ENCODE measurements around the gene SRC. TPM values are rescaled to one million over a fixed set of nuclear protein-coding genes. Genes with fewer than 3 reads are reported as not detected.

Gene SRC
- total RNA-seq, 2 donors from 2014 or later: 102 to 123 TPM

DNA sequence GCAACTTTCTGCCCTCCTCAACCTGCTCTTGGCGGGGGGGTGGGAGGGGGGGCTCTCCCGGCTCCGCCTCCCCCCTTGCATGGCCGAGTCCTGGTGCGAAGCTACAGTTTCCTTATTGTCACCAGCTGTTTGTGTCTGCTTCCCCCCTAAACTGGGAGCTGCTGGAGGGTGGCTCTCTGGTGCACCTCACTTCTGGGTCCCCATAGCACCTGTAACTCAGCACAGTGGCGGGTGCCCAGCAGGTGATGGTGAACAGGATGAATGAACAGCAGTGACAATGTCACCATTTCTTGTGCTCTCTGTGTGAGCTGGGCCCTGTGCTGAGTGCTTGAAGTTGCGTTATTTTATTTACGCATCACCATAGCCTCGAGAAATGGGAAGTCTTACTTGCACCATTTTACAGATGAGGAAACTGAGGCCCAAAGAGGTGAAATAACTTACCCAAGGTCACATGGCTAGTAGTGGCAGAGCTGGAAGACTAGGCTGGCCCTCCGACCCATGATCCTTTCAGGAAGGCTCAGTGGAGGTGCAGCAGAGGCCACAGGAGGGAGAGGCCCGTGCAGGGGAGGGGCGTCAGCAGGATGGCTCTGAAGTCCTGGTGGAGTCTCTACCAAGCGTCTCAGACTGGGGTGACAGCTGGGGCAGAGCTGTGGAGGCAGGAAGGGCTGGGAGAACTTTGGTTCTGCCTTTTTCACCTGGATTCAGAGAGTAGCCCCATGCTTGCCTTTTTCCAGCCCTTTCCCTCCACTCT lies 41.8 kb downstream of the SRC start:
- Histone ChIP-seq H3K9me3 (no peaks in the 10 kb centered on the region), H3K27me3 (no peaks in the 10 kb centered on the region), H3K27ac (no peak overlapping the region), H3K9ac (ENCODE audit: low read depth in 2 of 2, low read length in 2 of 2) (no peak overlapping the region), H3K4me3 (no peak overlapping the region), H3K4me1 (no peaks in the 10 kb centered on the region), H3K36me3 (no peaks in the 10 kb centered on the region)
- intact Hi-C loops (cut with DNase I): loop anchor here (5.0 kb wide), 1 partner anchor 145 kb away; no protein-coding TSS in a partner anchor
- DNase-seq: no peak
- TF ChIP-seq, protein P1, sequence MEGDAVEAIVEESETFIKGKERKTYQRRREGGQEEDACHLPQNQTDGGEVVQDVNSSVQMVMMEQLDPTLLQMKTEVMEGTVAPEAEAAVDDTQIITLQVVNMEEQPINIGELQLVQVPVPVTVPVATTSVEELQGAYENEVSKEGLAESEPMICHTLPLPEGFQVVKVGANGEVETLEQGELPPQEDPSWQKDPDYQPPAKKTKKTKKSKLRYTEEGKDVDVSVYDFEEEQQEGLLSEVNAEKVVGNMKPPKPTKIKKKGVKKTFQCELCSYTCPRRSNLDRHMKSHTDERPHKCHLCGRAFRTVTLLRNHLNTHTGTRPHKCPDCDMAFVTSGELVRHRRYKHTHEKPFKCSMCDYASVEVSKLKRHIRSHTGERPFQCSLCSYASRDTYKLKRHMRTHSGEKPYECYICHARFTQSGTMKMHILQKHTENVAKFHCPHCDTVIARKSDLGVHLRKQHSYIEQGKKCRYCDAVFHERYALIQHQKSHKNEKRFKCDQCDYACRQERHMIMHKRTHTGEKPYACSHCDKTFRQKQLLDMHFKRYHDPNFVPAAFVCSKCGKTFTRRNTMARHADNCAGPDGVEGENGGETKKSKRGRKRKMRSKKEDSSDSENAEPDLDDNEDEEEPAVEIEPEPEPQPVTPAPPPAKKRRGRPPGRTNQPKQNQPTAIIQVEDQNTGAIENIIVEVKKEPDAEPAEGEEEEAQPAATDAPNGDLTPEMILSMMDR (IDR thresholded peaks at IDR 0.05): no peak

DNA sequence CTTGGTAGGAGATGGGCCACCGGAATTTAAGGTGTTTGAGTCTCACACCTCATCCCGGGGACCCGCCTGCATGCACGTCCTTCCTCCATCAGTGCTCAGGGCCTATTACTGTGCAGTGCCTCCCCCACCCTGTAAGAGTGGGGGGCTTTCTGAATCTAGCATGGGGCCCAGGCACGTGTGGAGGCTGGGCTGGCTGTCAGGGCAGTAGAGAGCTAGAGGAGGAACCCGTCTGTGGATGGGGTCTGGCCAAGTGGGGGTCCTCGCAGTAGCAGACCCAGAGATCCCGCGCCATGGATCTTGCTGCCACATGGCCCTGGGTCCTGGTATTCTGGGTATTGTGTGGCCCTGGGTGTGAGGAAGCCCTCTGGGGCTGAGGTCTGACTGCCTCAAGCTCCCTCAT lies 42.9 kb downstream of the SRC start:
- H3K36me3 ChIP-seq: no peaks in the 10 kb centered on the region
- intact Hi-C loops (cut with DNase I): loop anchor here (5.0 kb wide), 1 partner anchor 143 kb away; no protein-coding TSS in a partner anchor
- no peaks in the 10 kb centered on the region for H3K4me1 ChIP-seq
- TF ChIP-seq, protein P1 (IDR thresholded peaks at IDR 0.05): no peak
- no peaks in the 10 kb centered on the region for H3K27me3 ChIP-seq
- H3K27ac ChIP-seq: no peak overlapping the region
- no peak overlapping the region for H3K9ac ChIP-seq (ENCODE audit: low read depth in 2 of 2, low read length in 2 of 2)
- H3K4me3 ChIP-seq: no peak overlapping the region
- DNase-seq: no peak
- H3K9me3 ChIP-seq: no peaks in the 10 kb centered on the region

DNA sequence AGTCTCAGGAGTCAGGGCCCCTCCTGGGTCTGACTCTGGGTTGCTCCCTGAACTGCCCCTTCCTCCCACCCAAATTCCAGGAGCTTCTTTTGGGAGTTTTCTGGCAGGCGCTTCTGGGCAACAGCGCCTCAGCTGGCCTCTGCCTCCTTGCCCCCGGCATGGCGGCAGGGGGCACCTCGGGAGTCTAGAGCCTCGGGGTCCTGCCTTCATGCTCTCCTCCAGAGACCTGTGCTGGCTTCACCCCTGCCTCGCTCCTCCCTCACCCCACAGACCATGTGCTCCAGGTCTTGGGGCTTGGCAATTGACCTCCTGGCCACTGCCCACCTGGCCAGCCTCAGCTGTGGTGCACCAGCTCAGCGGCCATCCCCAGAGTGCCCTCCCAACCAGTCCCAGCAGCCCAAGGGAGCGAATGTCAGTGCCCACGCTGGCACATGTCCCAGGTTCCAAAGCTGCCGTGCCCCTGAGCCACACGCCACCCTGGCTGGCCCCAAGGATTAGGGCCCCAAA lies 43.4 kb downstream of the SRC start:
- intact Hi-C loops (cut with DNase I): loop anchor here (5.0 kb wide), 1 partner anchor 143 kb away; no protein-coding TSS in a partner anchor
- H3K27ac ChIP-seq: no peak overlapping the region
- H3K4me3 ChIP-seq: no peak overlapping the region
- TF ChIP-seq, protein P1 (IDR thresholded peaks at IDR 0.05): no peak
- no peak overlapping the region for H3K9ac ChIP-seq (ENCODE audit: low read depth in 2 of 2, low read length in 2 of 2)
- no peaks in the 10 kb centered on the region for H3K27me3 ChIP-seq
- H3K9me3 ChIP-seq: no peaks in the 10 kb centered on the region
- H3K4me1 ChIP-seq: no peaks in the 10 kb centered on the region
- DNase-seq: no peak
- no peaks in the 10 kb centered on the region for H3K36me3 ChIP-seq

DNA sequence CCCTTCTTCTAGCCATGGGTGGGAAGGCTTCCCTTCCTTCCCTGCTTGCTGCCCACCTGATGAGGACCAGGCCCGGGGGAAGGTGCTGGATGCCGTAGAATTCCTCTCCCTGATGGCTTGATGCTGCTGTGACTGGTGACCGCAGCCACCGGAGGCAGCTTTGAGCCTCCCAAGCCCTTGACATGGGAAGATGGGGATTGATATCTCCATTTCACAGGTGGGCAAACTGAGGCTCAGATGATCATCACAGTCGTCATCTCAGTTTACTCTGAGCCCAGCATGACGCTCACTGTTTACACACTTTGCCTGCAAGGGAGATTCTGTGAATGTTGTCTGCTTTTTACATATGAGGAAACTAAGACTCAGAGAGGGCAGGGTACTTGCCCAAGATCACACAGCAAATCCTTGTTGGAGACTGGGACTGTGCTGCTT lies 43.9 kb downstream of the SRC start:
- Histone ChIP-seq H3K4me1 (no peaks in the 10 kb centered on the region), H3K36me3 (no peaks in the 10 kb centered on the region), H3K4me3 (no peak overlapping the region), H3K9me3 (no peaks in the 10 kb centered on the region), H3K27me3 (no peaks in the 10 kb centered on the region), H3K9ac (ENCODE audit: low read depth in 2 of 2, low read length in 2 of 2) (no peak overlapping the region), H3K27ac (no peak overlapping the region)
- TF ChIP-seq, protein P1 (IDR thresholded peaks at IDR 0.05): no peak
- intact Hi-C loops (cut with DNase I): loop anchor here (5.0 kb wide), 1 partner anchor 142 kb away; no protein-coding TSS in a partner anchor
- no peak for DNase-seq

DNA sequence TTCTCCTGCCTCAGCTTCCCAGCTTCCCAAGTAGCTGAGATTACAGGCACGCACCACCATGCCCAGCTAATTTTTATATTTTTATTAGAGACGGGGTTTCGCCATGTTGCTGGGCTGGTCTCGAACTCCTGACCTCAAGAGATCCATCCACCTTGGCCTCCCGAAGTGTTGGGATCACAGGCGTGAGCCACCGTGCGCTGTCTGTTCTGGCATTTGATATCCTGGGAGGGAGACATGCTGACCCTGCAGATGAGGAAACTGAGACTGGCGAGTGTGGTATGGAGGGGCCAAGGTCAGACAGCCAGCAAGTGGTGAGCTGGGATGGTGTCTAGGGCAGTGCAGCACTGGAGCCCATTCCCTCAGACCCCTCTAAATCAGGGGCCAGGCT lies 44.6 kb downstream of the SRC start:
- TF ChIP-seq, protein P1 (IDR thresholded peaks at IDR 0.05): no peak
- H3K9ac ChIP-seq (ENCODE audit: low read depth in 2 of 2, low read length in 2 of 2): no peak overlapping the region
- intact Hi-C loops (cut with DNase I): no loop called here
- H3K27me3 ChIP-seq: no peaks in the 10 kb centered on the region
- H3K27ac ChIP-seq: no peak overlapping the region
- H3K4me1 ChIP-seq: no peaks in the 10 kb centered on the region
- no peak for DNase-seq
- no peaks in the 10 kb centered on the region for H3K36me3 ChIP-seq
- H3K4me3 ChIP-seq: no peak overlapping the region
- no peaks in the 10 kb centered on the region for H3K9me3 ChIP-seq

Data from colonic mucosa (tissue), 4 donors.